Psoas muscle (tissue), 8 donors: ENCODE measurements around the gene ELOVL6. TPM values are rescaled to one million over a fixed set of nuclear protein-coding genes. Genes with fewer than 3 reads are reported as not detected.
A peak's percentile ranks its signal among the peaks of the same experiment; 100 is the strongest.

ENCODE experiments used
- ATAC-seq, 4 donors: fragments of 200-7000 bp; cut with Tn5 transposase; one replicate each; pipeline ENCODE4 v1.9.1; 2020; ENCODE audit warnings: moderate library complexity in 3 of 4, mild to moderate bottlenecking in 2 of 4
- DNase-seq, 2 donors: peaks; one replicate each; pipeline ENCODE4 v3.0.0-alpha.2; 2020
- H3K27ac ChIP-seq: fragments of 200-600 bp; one replicate; pipeline ENCODE4 v1.8.0; 2022
- H3K27me3 ChIP-seq, 3 donors: fragments of 200-600 bp in 1 of 3; one replicate each; pipeline versions ENCODE4 v1.6.1 to v1.8.0; 2013 to 2022; ENCODE audit warnings: low read length in 2 of 3, mild to moderate bottlenecking in 2 of 3, moderate library complexity in 1 of 3; ENCODE audit not compliant: insufficient read depth in 3 of 3
- H3K36me3 ChIP-seq, 2 donors: fragments of 200-600 bp in 1 of 2; one replicate each; pipeline versions ENCODE4 v1.6.1 to v1.8.0; 2013 to 2022; ENCODE audit warnings: low read depth in 1 of 2, mild to moderate bottlenecking in 1 of 2, moderate library complexity in 1 of 2; ENCODE audit not compliant: insufficient read depth in 1 of 2
- H3K4me1 ChIP-seq: fragments of 200-600 bp; one replicate; pipeline ENCODE4 v1.8.0; 2022
- H3K4me3 ChIP-seq: fragments of 200-600 bp; one replicate; pipeline ENCODE4 v1.8.0; 2022; ENCODE audit warnings: mild to moderate bottlenecking
- H3K9me3 ChIP-seq: fragments of 200-600 bp; one replicate; pipeline ENCODE4 v1.8.0; 2022
- WGBS, 3 donors: extraction: QIAGEN DNeasy Blood & Tissue Kit; methylation state at CpG; one replicate each; pipeline versions ENCODE4 v1.1.6 to v1.1.7; 2013; 5-methylcytosine and 5-hydroxymethylcytosine counted together
- intact Hi-C, 2 donors: fragments of 100-400 bp; cut with DNase I; formaldehyde crosslinking; loops; one replicate each; pipeline versions ENCODE4 v1.11.0 to v1.14.2; 2022
- polyA plus RNA-seq, 3 donors: library from polyadenylated mRNA; stranded (reverse); fragments of 200-250 nt; gene quantifications; one replicate each; pipeline ENCODE4 v1.2.3, GENCODE V29; 2013
- total RNA-seq, 4 donors: library from RNA; stranded (reverse); fragmentation: NEBNext Ultra II Directional in 2 of 4; extraction: Animal tissue kit (Norgen Biotek cat#: 25700) in 2 of 4; gene quantifications; one replicate each; pipeline versions ENCODE4 v1.2.1 to v1.2.4, GENCODE V29; 2021 to 2023
- TF ChIP-seq, protein P1 (sequence below): fragments of 200-600 bp; IDR thresholded peaks from one replicate; pipeline ENCODE4 v1.8.0; 2022; ENCODE audit warnings: antibody characterized with exemption
- donor health status: healthy with polysubstance abuse.
- donor health status: DM: no; HTN: no; CAD: no; lungs with moderate emphysema.
- donor health status: Bipolar disorder and iron deficiency.
- donor health status: healthy.
- donor health status: DM: yes; HTN: yes; CAD: no.
- donor health status: DM: no; HTN: no; CAD: no.
- donor health status: DM: no; HTN: no; CAD: no.
- donor health status: DM: yes; HTN: yes; CAD: no.

Gene ELOVL6
- total and polyA plus RNA-seq, 7 donors: 0.35 to 4.5 (median 0.99) TPM

DNA sequence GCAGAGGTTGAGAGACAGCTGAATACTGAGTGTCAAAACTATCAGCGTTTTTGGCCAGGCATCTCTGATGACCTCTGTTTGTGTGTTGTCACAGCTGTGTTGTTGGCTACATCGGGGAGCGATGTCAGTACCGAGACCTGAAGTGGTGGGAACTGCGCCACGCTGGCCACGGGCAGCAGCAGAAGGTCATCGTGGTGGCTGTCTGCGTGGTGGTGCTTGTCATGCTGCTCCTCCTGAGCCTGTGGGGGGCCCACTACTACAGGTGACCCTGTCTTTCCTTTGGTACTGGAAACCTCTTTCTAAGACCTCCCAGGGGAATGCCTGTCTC is 198.9 kb downstream of the ELOVL6 start:
- intact Hi-C loops: loop anchor here (5.0 to 10.0 kb wide), 2 partner anchors 515 to 518 kb away; no protein-coding TSS in a partner anchor
- Histone ChIP-seq H3K27me3 (no peaks in the 10 kb centered on the region), H3K4me3 (no peak overlapping the region), H3K4me1 (no peaks in the 10 kb centered on the region), H3K9me3 (no peaks in the 10 kb centered on the region), H3K27ac (no peak overlapping the region), H3K36me3 (peaks cover 0 to 67% of the 10 kb centered on the region in 2 donors)
- TF ChIP-seq, protein P1, sequence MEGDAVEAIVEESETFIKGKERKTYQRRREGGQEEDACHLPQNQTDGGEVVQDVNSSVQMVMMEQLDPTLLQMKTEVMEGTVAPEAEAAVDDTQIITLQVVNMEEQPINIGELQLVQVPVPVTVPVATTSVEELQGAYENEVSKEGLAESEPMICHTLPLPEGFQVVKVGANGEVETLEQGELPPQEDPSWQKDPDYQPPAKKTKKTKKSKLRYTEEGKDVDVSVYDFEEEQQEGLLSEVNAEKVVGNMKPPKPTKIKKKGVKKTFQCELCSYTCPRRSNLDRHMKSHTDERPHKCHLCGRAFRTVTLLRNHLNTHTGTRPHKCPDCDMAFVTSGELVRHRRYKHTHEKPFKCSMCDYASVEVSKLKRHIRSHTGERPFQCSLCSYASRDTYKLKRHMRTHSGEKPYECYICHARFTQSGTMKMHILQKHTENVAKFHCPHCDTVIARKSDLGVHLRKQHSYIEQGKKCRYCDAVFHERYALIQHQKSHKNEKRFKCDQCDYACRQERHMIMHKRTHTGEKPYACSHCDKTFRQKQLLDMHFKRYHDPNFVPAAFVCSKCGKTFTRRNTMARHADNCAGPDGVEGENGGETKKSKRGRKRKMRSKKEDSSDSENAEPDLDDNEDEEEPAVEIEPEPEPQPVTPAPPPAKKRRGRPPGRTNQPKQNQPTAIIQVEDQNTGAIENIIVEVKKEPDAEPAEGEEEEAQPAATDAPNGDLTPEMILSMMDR: no peak
- DNase-seq (no peak), ATAC-seq (no peak)
- 39 to 50% (median 43%) methylated on average over 9 of the region's 9 CpGs for WGBS, 3 donors

GRCh38 chr4:109998867-109999584 is 199.4 kb downstream of the ELOVL6 start:
- peaks cover 0 to 68% of the 10 kb centered on the region in 2 donors for H3K36me3 ChIP-seq
- H3K4me3 ChIP-seq: no peak overlapping the region
- WGBS, 3 donors: 35 to 49% (median 39%) methylated on average over 3 of the region's 3 CpGs
- no peak for DNase-seq
- no peaks in the 10 kb centered on the region for H3K4me1 ChIP-seq
- H3K27ac ChIP-seq: no peak overlapping the region
- peak in 3 of 4 donors; percentile 32 to 54 (median 40) for ATAC-seq
- H3K27me3 ChIP-seq: no peaks in the 10 kb centered on the region
- TF ChIP-seq, protein P1: peak; percentile 55
- no peaks in the 10 kb centered on the region for H3K9me3 ChIP-seq
- intact Hi-C loops: loop anchor here (5.0 to 10.0 kb wide), 2 partner anchors 516 to 518 kb away; no protein-coding TSS in a partner anchor

- H3K9me3 ChIP-seq: no peaks in the 10 kb centered on the region
- no peaks in the 10 kb centered on the region for H3K27me3 ChIP-seq
- whole genome bisulfite sequencing, 3 donors: 51 to 67% (median 59%) methylated on average over 3 of the region's 3 CpGs
- no peak overlapping the region for H3K27ac ChIP-seq
- DNase-seq: no peak
- H3K4me3 ChIP-seq: no peak overlapping the region
- no peaks in the 10 kb centered on the region for H3K4me1 ChIP-seq
- TF ChIP-seq, protein P1: no peak
- intact Hi-C loops: loop anchor here (5.0 to 10.0 kb wide), 2 partner anchors 518 to 521 kb away; no protein-coding TSS in a partner anchor
- H3K36me3 ChIP-seq: peaks cover 0 to 62% of the 10 kb centered on the region in 2 donors
- ATAC-seq: no peak
Measured at GRCh38 chr4:109996526-109996925, 201.9 kb downstream of the ELOVL6 start.
